Mucosa of descending colon (tissue), 3 donors: ENCODE results near the gene GRM8. TPM values are rescaled to one million over a fixed set of nuclear protein-coding genes. Genes with fewer than 3 reads are reported as not detected.
A peak's percentile ranks its signal among the peaks of the same experiment; 100 is the strongest.

Experiments
- ATAC-seq: fragments of 200-7000 bp; cut with Tn5 transposase; one replicate; pipeline ENCODE4 v1.9.1; 2020; ENCODE audit warnings: mild to moderate bottlenecking, moderate library complexity
- DNase-seq, 3 donors: peaks; one replicate each; pipeline ENCODE4 v3.0.0-alpha.2; 2020
- H3K36me3 ChIP-seq: fragments of 200-600 bp; one replicate; pipeline ENCODE4 v1.8.0; 2021; ENCODE audit warnings: low read depth, mild to moderate bottlenecking
- H3K4me1 ChIP-seq: fragments of 200-600 bp; one replicate; pipeline ENCODE4 v1.8.0; 2021; ENCODE audit warnings: low read depth, mild to moderate bottlenecking
- H3K4me3 ChIP-seq: fragments of 200-600 bp; one replicate; pipeline ENCODE4 v1.8.0; 2021; ENCODE audit warnings: mild to moderate bottlenecking
- H3K9me3 ChIP-seq: fragments of 200-600 bp; one replicate; pipeline ENCODE4 v1.8.0; 2021; ENCODE audit warnings: mild to moderate bottlenecking
- CTCF ChIP-seq: fragments of 200-600 bp; IDR thresholded peaks from one replicate; pipeline ENCODE4 v1.8.0; 2022; ENCODE audit warnings: antibody characterized with exemption, mild to moderate bottlenecking
- intact Hi-C, 2 donors: fragments of 100-400 bp; cut with DNase I in 1 of 2; cut with micrococcal nuclease in 1 of 2; formaldehyde crosslinking; loops; one replicate each; pipeline versions ENCODE4 v1.11.0 to v1.11.1; 2022; cut with DNase I, micrococcal nuclease
- total RNA-seq, 3 donors: library from RNA; stranded (reverse); fragmentation: NEBNext Ultra II Directional in 2 of 3; extraction: Animal tissue kit (Norgen Biotek cat#: 25700) in 2 of 3; gene quantifications; one replicate each; pipeline versions ENCODE4 v1.2.1 to v1.2.4, GENCODE V29; 2021 to 2023
- donor health status: DM: no; HTN: no; CAD: no; lungs with moderate emphysema.
- donor health status: DM: no; HTN: no; CAD: no.
- donor health status: DM: no; HTN: yes; CAD: no.

GRM8 gene
- total RNA-seq, 3 donors from 2014 or later: 0.41 to 9.2 (median 4.4) TPM

GRCh38 chr7:127000725-127001124 is 252.0 kb downstream of the GRM8 start:
- H3K36me3 ChIP-seq: no peaks in the 10 kb centered on the region
- no peak overlapping the region for H3K4me3 ChIP-seq
- no peaks in the 10 kb centered on the region for H3K9me3 ChIP-seq
- ATAC-seq (no peak), DNase-seq (no peak)
- H3K4me1 ChIP-seq: no peaks in the 10 kb centered on the region
- no peak for TF ChIP-seq CTCF
- intact Hi-C loops: no loop called here

DNA sequence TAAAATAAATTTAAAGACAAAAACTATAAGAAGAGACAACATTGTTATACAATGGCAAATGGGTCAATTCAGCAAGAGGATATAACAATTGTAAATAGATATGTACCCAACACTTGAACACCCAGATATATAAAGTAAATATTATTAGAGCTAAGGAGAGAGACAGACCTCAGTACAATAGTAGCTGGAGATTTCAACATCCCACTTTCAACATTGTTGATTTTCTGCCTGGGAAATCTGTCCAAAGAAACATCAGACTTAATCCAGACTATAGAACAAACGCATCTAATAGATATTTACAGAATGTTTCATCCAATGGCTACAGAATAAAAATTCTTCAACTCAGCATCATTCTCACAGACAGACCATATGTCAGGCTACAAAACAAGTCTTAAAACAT is 256.1 kb downstream of the GRM8 start:
- DNase-seq (no peak), ATAC-seq (no peak)
- no peak for TF ChIP-seq CTCF
- intact Hi-C loops: no loop called here
- no peaks in the 10 kb centered on the region for H3K36me3 ChIP-seq
- no peaks in the 10 kb centered on the region for H3K9me3 ChIP-seq
- H3K4me1 ChIP-seq: no peaks in the 10 kb centered on the region
- H3K4me3 ChIP-seq: no peak overlapping the region

GRCh38 chr7:126993626-126994213 is 259.0 kb downstream of the GRM8 start:
- intact Hi-C loops: no loop called here
- DNase-seq (no peak), ATAC-seq (peak; percentile 26)
- H3K4me1 ChIP-seq: no peaks in the 10 kb centered on the region
- no peak for TF ChIP-seq CTCF
- H3K9me3 ChIP-seq: peaks cover 3% of the 10 kb centered on the region
- no peaks in the 10 kb centered on the region for H3K36me3 ChIP-seq
- no peak overlapping the region for H3K4me3 ChIP-seq

GRCh38 chr7:126988022-126988421 is 264.7 kb downstream of the GRM8 start:
- TF ChIP-seq CTCF: no peak
- H3K36me3 ChIP-seq: no peaks in the 10 kb centered on the region
- peaks cover 3% of the 10 kb centered on the region for H3K9me3 ChIP-seq
- no peaks in the 10 kb centered on the region for H3K4me1 ChIP-seq
- ATAC-seq (no peak), DNase-seq (no peak)
- H3K4me3 ChIP-seq: no peak overlapping the region
- intact Hi-C loops: no loop called here

DNA sequence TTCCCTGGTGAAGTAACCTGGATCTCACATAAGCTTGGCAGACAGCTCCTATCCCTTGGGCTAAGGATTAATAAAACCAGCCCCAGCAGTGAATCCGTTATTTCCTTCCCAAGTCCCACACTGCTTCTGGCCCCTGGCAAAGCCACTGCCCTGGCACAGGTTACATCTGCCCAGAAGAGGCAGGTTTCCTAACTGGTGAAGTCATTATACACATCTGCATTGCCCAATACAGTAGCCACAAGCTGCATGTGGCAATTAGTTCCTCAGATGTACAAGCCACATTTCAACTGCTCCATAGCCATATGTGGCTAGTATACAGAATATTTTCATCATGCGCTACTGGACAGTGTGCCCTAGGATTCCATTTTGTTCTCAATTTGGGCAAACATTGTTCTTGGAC is 273.0 kb downstream of the GRM8 start:
- intact Hi-C loops: no loop called here
- DNase-seq (no peak), ATAC-seq (no peak)
- Histone ChIP-seq H3K4me1 (no peaks in the 10 kb centered on the region), H3K9me3 (no peaks in the 10 kb centered on the region), H3K4me3 (no peak overlapping the region), H3K36me3 (no peaks in the 10 kb centered on the region)
- TF ChIP-seq CTCF: no peak

- intact Hi-C loops: no loop called here
- Histone ChIP-seq H3K9me3 (no peaks in the 10 kb centered on the region), H3K4me3 (no peak overlapping the region), H3K4me1 (no peaks in the 10 kb centered on the region), H3K36me3 (no peaks in the 10 kb centered on the region)
- ATAC-seq: no peak
- TF ChIP-seq CTCF: no peak
- DNase-seq: no peak
Observed at GRCh38 chr7:126978865-126979264, 273.9 kb downstream of the GRM8 start.
